Measurements from ENCODE around the gene SZT2.
"Not testable (repeated sequence)": the region's sequence is repeated elsewhere in the genome, so short reads cannot be mapped to it uniquely, and the experiment has no call there.

Gene SZT2

GRCh38 chr1:43444151-43444828, 54.6 kb downstream of the SZT2 start:
- DNase-seq: no peak

- DNase-seq: no peak
These were observed 55.1 kb downstream of the SZT2 start for GRCh38 chr1:43444836-43445235.

DNA sequence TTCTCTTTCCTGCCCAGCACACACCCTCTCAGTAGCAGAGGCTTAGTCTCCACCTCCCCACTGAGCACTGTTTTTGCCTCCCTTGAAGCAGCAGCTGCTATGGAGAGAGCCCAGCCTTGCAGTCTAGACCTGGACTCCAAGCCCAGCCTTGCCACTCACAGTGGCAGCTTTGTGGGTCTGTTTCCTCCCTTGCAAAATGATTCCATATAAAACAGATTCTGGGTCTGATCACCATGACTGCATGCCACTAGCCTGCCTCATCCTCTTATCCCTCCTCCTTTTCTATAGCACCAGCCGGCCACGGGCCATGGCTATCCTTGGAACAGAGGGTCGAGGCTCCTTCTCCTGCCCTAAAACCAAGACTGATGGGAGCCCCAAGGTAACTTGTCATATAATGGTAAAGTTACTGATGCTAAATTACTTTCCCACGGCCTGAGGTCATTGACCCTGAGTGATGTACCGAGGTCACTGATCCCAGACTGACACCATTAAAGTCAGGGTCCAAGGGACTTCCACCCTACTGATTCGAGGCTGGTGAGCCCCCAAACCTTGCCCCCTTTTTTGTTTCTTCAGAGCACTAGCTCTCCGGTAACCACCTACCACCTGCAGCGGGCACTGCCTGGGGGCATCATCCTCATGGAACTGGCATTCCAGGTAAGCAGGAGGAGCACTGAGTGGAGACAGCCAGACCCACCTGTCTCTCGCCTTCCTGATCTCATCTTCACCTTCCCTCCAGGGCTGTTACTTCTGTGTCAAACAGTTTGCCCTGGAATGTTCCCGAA, 56.1 kb downstream of the SZT2 start:
- no peak for DNase-seq

DNA sequence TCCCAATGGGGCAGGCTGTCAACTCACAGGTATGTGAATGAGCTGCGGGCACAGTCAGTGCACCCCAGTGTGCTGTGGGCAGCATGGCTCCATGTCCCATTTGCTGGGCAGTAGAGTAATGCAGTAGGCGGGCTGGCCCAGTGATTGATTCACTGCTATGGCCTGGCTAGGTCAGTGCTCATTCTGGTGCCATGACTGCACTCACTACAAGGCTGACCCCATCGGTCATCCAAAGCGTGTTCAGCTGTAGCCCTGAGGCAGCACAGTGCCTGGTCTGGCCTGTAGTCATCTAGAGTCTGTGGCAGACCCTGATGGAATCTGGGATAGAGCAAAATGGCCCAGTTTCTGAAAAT, 56.7 kb downstream of the SZT2 start:
- DNase-seq: no peak

- DNase-seq: no peak
These were observed 57.5 kb downstream of the SZT2 start for GRCh38 chr1:43446881-43447835.

GRCh38 chr1:43447891-43448708, 58.4 kb downstream of the SZT2 start:
- DNase-seq: no peak

DNA sequence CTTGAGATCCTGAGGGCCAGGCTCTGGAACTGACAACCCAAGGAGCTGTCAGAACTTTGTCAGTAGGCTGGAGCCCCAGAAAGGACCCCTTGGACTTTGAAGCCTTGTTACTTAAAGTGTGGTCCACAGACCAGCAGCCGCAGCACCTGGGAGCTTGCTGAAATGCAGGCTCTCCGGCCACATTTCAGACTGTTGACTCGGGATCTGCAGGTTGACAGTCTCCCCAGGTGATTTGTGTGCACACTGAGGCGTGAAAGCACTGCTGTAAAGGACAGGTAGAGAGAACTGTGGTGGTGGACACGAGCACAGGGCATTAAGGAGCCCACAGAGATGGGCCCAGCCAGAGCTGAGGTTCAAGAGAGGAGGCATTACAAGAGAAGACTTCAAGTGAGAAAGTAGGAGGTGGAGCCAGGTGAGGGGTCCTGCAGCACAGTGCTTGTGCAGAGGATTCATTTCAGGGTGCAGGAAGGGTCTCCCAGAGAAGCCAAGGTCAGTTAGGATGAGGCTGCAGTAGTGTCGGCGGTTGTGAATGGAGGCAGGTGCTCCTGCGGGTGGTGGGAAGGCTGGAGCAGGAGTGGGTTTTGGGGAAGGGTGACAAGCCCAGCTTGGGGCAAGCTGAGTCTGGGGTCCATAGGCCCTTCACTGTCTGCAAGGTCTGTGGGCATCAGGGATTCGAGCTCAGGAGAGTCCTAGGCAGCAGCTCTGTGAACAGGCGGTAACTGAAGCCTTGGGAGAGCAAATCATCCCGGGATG, 59.4 kb downstream of the SZT2 start:
- no peak for DNase-seq

- no peak for DNase-seq
These were observed 60.0 kb downstream of the SZT2 start for GRCh38 chr1:43449708-43450069.

DNA sequence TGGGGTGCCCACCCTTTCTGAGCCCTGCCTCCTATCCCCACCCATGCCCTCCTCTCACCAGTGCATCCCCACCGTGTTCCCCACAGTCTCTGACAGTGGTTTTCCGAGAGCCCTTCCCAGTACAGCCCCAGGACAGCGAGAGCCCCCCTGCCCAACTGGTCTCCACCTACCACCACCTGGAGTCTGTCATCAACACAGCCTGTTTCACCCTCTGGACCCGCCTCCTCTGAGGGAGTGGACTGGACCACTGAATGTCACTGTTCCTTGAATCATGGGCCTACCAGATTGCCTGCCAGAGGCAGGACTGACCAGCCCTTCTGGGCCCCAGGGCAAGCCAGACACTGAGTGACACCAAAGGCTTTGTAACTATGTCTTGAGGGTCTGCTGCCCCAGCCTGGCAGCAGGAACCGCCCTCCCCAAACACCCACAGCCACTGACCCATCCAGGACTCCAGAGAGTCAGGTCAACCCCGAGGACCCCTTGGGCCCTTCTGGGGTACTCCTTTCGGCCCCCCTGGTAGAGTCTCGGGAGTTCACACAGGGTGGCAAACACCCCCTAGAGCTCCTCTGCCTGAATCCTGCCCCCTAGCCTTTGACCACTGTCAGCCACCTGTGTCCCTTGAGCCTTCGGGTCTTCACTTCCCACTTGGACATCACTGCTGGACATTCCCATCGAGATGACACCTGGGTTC, 60.7 kb downstream of the SZT2 start:
- no peak for DNase-seq

GRCh38 chr1:43451157-43451591, 61.5 kb downstream of the SZT2 start:
- no peak for DNase-seq

DNA sequence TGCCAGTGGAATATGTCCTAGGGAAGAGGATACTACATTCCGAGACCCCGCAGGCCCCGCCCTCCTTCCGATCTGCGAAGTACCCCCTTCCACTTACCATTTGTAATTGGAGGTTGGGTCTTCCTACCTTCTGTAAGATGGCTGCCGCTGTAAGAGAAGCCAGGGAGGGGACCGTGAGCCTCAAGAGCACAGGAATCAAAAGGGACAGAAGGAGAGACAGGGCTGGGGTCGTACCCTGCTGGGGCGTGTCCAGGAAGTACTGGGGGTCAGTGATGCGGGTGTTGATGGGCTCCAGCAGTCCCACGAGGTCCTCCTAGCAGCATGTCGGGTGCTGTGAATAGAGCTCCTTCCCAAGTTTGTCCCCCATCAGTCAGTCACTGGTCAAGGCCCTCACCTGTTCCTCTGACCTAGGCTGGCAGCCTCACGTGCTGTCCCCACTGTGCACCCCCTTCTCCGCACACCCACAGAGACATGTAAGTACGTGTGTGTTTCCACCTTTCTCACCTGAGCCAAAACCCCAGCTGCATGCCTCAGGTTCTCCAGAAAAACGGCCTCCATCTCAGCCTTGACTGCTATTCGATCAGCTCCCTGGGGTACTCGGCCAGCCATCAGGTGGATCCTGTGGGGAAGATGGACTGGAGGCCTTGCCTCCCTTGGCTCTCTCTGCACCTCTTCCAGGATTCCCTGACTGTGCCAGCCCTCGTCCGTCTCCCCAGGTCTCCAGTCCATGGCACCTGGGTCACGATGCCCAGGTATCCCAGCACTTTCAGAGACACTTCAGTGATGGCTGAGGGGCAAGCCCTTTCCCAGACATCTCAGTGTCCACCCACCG, 62.2 kb downstream of the SZT2 start:
- DNase-seq: no peak

DNA sequence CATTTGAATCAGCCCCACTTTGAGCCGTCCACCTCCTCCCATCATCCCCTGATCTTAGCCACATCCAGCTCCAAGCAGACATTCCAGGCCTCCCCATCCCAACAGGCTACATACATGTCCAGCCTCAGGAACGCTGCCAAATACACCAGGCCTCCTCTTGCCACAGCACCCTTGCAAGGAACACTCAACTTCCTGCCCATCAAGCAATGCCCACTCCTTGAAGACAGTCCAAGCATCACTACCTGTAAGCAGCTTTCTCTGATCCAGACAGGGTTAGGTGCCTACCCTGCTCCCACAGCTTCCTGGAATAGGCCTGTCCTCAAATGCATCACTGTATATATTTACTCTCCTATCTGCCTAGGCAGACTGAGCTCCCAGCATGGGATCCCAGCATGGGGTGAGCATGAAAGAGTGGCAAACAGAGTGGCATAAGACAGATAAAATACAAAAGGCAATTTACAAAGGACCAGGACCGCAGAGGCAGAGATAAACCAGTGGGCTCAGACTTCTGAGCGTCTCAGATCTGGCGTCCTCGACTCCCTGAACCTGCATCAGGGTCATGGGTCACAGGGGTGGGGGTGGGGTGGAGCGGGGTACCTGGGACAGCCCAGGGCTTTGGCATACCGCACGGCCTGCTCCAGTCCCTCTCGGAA, 63.2 kb downstream of the SZT2 start:
- no peak for DNase-seq

- no peak for DNase-seq
These were observed 64.0 kb downstream of the SZT2 start, which contains the start of gene HYI for GRCh38 chr1:43453442-43454269. Gene HYI (minus strand): TSS chr1:43453931. CDS start chr1:43453793, 138 bp downstream.

GRCh38 chr1:43454270-43455011, 64.7 kb downstream of the SZT2 start:
- DNase-seq: no peak

GRCh38 chr1:43455213-43455889, 65.7 kb downstream of the SZT2 start:
- no peak for DNase-seq

GRCh38 chr1:43458379-43458778, 68.7 kb downstream of the SZT2 start:
- DNase-seq: not testable (repeated sequence)

DNA sequence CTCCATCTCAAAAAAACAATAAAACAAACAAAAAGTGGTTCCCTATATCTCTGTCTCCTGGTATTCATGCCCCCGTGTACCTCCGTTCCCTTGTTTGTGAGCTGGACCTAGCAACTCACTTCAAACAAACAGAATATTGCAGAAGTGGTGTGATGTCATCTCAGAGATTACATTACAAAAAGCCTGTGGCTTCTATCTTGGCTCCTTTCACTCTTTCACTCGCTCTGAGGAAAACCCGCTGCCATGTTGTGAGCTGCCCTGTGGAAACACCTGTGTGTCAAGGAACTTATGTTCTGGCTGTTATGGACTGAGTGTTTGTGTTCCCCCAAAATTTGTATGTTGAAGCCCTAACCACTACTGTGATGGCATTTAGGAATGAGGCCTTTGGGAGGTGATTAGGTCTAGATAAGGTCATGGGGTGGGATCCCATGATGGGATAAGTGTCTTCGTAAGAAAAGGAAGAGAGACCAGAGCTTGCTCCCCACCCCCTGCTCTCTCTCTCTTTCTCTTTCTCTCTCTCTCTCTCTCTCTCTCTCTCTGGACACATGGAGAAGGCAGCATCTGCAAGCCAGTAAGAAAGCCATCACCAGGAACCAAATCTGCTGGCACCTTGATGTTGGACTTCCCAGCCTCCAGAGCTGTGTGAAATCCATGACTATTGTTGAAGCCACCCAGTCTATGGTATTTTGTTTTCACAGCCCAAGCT, 71.4 kb downstream of the SZT2 start:
- no peak for DNase-seq

All from GDM1 (cell line).